C4-2B (cell line): ENCODE data around the gene SLC49A3.

Experiments used
- CTCF ChIP-seq: fragments of 450-650 bp; conservative IDR thresholded peaks from 2 replicates; pipeline ENCODE4 v1.5.1; 2017; ENCODE audit warnings: mild to moderate bottlenecking
- ZFX ChIP-seq: fragments of 450-650 bp; IDR thresholded peaks from 2 replicates; pipeline ENCODE4 v1.6.1; 2017

GRCh38 chr4:666822-667544 lies 22.0 kb downstream of the SLC49A3 start:
- TF ChIP-seq CTCF (no peak), ZFX (no peak)
